GM12875 (cell line): ENCODE results near the gene SAFB2.

ENCODE experiments used
- H3K4me3 ChIP-seq: one replicate; pipeline ENCODE4 v1.5.1; 2011; ENCODE audit warnings: low read depth, low read length, control low read depth
- TF ChIP-seq, protein P1 (sequence below): IDR thresholded peaks from 2 replicates; pipeline ENCODE4 v1.5.1; 2011; ENCODE audit warnings: low read depth, mild to moderate bottlenecking, control low read depth, inconsistent platforms, low read length, moderate library complexity, borderline replicate concordance; ENCODE audit not compliant: insufficient read depth

The SAFB2 gene

DNA sequence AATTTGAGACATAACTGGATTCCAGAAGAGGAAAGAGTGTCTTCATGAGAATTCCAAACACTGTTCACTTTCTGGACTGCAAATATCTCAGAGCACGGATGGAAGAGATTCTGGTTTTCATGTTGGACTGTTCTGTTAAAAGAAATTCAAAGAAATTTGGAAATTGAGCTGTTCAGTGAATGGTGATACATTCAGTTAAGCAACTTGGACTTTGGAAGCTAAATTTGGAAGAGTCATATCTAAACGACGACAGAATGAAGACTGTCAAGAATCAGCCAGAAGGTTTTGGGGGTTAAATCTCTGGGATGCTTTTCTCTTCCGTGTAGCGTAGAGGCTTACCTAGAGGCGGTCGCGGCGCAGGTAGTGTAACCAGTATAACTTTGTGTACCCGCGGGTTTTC is 25.9 kb upstream of the SAFB2 start:
- TF ChIP-seq, protein P1, sequence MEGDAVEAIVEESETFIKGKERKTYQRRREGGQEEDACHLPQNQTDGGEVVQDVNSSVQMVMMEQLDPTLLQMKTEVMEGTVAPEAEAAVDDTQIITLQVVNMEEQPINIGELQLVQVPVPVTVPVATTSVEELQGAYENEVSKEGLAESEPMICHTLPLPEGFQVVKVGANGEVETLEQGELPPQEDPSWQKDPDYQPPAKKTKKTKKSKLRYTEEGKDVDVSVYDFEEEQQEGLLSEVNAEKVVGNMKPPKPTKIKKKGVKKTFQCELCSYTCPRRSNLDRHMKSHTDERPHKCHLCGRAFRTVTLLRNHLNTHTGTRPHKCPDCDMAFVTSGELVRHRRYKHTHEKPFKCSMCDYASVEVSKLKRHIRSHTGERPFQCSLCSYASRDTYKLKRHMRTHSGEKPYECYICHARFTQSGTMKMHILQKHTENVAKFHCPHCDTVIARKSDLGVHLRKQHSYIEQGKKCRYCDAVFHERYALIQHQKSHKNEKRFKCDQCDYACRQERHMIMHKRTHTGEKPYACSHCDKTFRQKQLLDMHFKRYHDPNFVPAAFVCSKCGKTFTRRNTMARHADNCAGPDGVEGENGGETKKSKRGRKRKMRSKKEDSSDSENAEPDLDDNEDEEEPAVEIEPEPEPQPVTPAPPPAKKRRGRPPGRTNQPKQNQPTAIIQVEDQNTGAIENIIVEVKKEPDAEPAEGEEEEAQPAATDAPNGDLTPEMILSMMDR, result no peak
- H3K4me3 ChIP-seq, result no peak overlapping the region

DNA sequence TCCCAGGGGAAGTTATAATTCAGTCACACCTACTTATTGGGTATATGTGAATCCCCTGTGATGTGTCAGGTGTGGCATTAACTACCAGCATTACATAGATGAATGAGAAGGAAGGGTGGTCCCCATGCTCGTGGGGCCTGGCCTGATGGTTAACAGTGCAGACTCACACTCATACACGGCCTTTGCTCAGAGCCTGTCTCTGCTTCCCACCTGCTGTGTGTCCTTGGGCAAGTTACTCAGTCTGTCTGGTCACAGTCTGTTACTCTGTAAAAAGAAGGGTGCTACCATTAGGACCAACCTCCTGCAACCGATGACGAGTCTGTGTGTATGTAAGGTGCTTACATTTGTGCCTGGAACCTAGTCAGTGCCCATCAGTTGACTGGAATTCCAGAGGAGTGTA is 24.1 kb upstream of the SAFB2 start:
- TF ChIP-seq, protein P1, result no peak

DNA sequence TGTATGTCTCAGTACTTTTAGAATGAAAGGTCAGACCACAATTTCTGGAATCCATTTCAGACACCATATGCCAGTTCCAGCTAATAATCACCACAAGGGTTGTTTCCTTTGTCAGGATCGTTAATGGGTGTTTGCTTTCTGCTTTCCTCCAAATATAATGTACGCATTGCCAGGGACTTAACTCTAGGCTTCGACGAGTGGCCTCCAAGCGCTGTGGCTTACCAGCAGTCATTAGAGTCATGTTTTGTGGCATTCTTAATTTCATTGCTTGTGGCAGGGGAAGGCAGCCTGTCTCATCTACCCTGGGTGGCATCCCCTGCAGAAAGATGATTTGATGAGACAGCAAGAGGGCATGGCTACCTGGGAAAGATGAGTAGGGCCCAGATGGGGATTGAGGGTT is 22.8 kb upstream of the SAFB2 start:
- no peak overlapping the region for H3K4me3 ChIP-seq
- TF ChIP-seq, protein P1, result no peak

More for the DNA sequence above, 24.1 kb upstream of the SAFB2 start:
- H3K4me3 ChIP-seq, result no peak overlapping the region

DNA sequence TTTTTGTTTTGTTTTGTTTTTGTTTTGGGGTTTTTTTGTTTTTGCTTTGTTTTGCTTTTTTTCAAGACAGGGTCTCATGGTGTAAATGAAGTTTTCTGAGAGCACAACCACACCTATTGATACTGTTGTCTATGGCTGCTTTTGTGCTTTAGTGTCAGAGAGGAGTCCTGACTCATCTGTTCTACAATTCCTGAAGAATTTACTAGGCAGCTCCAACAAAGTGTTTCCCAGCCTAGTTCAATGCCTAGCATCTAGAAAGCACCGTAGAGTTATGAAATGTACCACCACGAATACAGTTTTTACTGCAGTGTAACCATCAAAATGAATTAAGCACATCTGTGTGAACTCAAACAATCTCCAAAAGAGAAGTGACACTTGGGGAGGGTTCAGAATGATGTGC is 21.5 kb upstream of the SAFB2 start:
- H3K4me3 ChIP-seq, result no peak overlapping the region
- TF ChIP-seq, protein P1, result no peak

DNA sequence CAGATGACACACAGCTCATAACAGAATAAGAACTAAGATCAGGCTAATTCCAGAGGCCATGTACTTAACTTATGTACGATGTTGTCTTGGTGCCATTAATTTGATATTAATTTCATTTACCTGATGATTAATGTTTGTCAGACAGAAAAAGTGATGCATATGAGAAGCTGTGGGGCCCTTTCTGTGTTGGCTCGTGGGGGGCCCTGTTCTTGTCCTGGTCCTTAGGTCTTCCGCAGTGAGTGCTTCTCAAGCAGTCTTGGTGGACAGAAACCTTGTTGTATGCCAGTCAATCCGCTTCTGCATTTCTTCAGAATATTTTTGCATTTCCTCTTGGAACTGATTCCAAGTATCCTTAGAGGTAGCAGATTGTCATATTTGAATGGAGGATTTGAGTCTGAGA is 20.5 kb upstream of the SAFB2 start:
- TF ChIP-seq, protein P1, result no peak
- no peak overlapping the region for H3K4me3 ChIP-seq

DNA sequence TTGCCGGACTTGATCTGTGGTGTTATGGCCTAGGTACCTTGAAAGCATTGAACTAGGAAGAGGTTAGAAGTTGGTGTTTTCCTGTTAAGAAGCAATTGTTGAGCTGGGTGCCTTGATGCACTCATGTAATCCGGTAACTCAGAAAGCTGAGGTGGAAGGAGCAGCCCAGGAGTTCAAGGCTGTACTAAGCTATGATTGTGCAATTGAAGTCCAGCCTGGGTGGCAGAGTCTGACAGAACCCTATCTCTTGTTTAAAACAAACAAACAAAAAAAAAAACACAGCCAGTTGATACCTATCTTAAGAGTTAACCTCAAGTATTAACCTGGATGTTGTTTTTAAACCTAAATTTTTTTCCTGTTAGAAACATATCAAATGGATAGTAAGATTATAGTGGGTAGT is 19.6 kb upstream of the SAFB2 start:
- no peak overlapping the region for H3K4me3 ChIP-seq
- TF ChIP-seq, protein P1, result no peak

DNA sequence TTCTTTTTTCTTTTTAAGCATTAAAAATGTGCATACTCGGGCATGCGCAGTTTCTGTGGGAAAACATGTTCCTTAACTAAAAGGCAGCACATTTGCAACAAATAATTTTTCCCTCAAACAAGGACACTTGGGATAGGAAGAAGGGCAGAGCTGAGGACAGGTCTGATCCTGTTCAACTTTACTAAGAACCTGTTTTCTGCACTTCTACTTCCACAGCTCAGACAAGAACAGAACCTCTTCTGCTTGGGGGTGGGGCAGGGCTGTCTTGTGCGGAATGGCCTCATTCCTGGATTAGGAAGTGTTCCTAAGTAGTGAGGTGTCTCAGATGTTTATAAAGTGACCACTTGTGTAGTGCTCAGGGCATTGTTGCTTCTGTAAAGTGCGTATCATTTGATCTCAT is 18.6 kb upstream of the SAFB2 start:
- no peak overlapping the region for H3K4me3 ChIP-seq
- TF ChIP-seq, protein P1, result no peak
